Heart left ventricle (tissue), 13 donors: ENCODE data around the gene PRMT9.

Experiments used
- POLR2A ChIP-seq, 2 donors: fragments of 450-650 bp; IDR thresholded peaks; one replicate each; pipeline ENCODE4 v1.6.1; 2017; ENCODE audit warnings: antibody characterized with exemption in 2 of 2, mild to moderate bottlenecking in 2 of 2, moderate library complexity in 2 of 2
- TF ChIP-seq, protein P1 (sequence below), 12 donors: fragments of 200-600 bp; sonication (generic) in 4 of 12; IDR thresholded peaks; one replicate each; pipeline versions ENCODE4 v1.5.0 to v1.8.0; 2018 to 2022; ENCODE audit warnings: antibody characterized with exemption in 12 of 12, mild to moderate bottlenecking in 5 of 12
- donor health status: ischemic (EF 13 %, LVEDD 7.1; RV severe dilation, severe dysfunction).
- donor health status: DM: no; HTN: yes; CAD: no.
- donor health status: DM: no; HTN: no; CAD: no.
- donor health status: ischemic (EF 25% LVEDD 6.9; RV normal size, moderate dysfunction).
- donor health status: ischemic (EF 25% LVEDD 5.7; RV mildly dilated, moderate dysfunction).
- donor health status: ischemic (EF 35%, LVEDD 5.7; RV mildly dilated, moderate dysfunction).
- donor health status: nonischemic (EF 11% LVEDD 7.7; RV severe dilation, severe dysfunction).
- donor health status: DM: yes; HTN: yes; CAD: no.
- donor health status: PGD.
- donor health status: ischemic (EF 29% LVEDD 5.4; RV normal size, mild dysfunction).
- donor health status: nonischemic (EF 23%, LVEDD 6.1; RV moderate dilation, normal function).

DNA sequence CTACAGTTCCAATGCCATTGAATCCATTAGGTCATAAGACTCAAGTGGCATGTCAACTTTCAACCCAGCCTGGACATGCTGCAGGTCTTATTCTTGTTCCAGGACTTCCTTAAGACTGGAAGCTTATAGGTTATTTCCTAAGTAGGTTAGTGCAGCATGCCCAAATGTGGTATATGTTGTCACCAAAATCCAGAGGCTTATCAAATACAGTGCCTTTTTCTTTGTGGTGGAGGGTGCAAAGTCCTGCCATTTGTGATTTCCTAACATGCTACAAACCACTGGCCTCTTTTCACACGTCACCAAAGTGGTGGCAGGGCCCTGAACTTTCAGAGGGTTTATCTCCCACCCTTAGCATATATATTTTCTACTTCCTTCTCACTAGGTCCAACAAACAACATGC lies 76.5 kb downstream of the PRMT9 start:
- TF ChIP-seq, protein P1, sequence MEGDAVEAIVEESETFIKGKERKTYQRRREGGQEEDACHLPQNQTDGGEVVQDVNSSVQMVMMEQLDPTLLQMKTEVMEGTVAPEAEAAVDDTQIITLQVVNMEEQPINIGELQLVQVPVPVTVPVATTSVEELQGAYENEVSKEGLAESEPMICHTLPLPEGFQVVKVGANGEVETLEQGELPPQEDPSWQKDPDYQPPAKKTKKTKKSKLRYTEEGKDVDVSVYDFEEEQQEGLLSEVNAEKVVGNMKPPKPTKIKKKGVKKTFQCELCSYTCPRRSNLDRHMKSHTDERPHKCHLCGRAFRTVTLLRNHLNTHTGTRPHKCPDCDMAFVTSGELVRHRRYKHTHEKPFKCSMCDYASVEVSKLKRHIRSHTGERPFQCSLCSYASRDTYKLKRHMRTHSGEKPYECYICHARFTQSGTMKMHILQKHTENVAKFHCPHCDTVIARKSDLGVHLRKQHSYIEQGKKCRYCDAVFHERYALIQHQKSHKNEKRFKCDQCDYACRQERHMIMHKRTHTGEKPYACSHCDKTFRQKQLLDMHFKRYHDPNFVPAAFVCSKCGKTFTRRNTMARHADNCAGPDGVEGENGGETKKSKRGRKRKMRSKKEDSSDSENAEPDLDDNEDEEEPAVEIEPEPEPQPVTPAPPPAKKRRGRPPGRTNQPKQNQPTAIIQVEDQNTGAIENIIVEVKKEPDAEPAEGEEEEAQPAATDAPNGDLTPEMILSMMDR (IDR thresholded peaks at IDR 0.05) = no peak
- TF ChIP-seq POLR2A (IDR thresholded peaks at IDR 0.05) = no peak
